ENCODE measurements around the gene SLC39A7.

Gene SLC39A7

DNA sequence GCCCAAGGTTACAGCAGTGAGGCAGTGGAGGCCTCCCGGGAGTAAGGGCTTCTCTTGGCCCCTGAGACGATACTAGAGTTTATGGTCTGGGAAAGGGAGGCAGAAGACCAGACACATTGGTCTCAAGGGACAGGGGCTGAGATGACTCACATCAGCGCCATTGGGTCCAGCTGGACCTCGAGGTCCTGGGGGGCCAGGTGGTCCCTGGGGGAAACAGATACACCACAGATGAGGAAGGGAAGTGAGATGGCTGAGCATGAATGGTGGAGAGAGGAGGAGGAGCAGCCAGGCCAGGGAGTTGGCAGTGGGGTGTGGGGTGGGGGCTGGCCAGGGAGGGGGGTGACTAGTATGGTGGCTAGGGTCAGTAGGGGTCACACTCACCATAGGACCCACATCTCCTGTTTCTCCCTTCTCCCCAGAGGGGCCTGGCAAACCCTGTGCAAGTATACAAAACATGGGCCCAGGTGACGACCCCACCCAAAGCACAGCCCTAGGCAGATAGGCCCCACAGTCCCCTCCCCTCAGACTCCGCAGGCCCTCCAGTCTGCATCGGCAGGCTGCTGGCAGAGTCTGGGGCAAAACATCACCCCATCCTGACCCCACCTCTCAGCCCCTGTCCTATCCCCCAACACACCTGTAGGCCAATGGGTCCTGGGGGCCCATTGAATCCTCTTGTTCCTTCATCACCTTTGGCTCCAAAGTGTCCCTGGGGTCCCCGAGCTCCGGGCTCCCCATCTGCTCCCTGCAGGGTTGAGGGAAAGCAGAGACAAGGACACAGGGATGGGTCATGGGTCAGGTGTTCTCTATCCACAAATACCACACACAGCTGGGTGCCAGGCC lies 30.3 kb upstream of the SLC39A7 start:
- DNase-seq: peak; percentile 27

DNA sequence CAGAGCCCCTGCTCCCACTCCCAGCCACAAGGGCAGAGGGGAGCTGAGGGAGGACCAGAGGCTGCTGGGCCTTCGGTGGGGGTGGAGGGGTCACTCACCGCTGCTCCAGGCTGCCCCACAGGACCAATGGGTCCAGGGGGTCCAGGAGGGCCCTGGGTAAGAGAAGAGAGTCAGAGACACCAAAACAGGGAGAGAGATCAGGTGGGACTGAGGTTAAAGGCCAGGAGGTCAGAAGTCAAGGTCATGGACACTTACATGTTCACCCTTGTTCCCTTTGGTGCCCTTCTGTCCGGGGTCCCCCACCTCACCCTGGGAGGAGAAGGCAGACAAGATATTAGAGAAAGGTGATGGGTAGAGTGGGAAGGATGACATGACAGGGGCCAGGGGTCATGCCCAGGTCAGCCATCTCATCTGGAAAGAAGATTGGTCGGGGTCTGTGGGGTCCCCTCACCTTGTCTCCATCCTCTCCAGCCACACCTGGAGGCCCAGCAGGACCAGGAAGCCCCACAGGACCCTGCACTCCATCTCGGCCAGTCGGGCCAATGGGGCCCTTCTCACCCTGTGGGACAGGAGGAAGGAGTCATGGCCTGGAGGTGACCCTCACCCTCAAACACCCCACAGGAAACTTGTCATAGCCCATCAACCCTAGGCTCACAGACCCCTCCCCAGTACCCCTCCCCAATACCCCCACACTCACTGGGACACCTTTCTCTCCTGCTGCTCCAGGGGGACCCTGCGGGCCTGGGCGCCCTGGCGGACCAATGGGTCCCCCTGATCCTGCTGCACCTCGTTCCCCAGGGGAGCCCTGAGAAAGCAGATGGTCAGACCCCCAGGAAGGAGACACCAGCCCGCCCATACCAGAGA lies 29.4 kb upstream of the SLC39A7 start:
- no peak for DNase-seq

DNA sequence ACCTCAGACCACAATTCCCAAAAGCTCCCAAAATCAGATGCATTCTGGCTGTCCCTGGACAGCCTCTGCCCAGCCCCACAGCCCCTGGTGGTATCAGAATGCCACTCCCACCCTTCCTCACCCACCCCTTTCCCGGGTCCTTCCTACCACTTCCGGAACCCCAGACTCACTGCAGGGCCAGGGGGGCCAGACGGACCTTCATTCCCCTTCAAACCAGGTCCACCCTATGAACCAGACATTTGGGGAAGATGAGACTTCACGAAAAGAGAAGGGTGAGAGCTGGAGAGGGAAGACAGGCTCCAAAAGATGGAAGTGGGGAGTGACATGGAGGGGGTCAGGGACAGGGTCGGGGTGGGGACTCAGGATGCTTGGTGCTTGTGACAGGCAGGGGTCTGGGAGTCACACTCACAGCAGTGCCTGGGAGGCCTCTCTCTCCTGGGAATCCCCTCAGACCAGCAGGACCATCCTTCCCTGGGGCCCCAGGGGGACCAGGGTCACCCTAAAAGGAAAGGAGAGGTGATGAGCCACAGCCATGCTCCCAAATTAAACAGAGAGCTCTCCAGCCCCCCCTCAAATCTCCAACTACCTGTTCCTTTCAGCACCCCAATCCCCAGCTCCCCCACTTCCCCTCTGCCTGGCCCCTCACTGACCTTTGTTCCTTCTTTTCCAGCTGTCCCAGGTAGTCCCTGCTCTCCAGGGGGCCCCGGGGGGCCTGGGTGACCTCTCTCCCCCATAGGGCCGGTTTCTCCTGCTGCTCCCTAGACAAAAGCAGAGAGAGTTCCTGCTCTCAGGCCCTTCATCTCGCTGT lies 28.6 kb upstream of the SLC39A7 start:
- no peak for DNase-seq

DNA sequence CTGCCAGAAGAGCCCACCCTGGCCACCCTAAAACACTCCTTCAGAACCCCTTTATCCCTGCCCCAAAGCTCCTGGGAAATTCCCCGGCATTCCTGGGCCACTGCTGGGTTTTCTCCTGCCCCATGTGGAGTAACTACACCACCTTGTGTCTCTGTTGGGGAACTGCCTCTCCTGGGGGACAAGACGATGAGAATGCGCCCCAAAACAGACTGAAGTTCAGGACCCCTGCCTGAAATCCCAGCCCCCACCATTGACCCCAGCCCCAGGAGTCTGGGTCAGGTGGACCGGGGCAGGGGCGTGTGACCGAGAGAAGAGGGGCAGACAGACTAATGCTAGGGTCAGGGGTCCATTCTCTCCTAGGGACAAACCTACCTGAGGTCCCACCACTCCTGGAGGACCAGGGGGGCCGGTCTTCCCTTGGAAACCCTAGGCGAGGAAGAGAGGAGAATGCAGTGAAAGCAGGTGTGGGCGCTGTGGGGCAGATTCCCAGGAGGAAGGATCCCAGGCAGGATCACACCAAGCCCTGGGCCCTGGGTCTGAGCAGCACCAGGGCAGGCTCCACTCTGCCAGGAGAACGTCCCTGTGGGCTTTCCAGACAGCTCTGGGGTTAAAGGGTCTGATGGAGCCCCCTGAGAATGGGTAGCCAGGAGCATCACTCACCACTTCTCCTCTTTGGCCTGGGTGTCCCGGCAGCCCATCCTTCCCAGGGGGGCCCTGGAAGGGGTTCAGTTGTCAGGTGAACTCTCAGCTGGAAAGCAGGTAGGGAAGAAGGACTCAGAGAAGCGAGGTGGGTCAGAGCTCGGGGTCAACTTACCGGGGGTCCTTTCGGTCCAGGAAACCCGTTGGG lies 27.8 kb upstream of the SLC39A7 start:
- no peak for DNase-seq

DNA sequence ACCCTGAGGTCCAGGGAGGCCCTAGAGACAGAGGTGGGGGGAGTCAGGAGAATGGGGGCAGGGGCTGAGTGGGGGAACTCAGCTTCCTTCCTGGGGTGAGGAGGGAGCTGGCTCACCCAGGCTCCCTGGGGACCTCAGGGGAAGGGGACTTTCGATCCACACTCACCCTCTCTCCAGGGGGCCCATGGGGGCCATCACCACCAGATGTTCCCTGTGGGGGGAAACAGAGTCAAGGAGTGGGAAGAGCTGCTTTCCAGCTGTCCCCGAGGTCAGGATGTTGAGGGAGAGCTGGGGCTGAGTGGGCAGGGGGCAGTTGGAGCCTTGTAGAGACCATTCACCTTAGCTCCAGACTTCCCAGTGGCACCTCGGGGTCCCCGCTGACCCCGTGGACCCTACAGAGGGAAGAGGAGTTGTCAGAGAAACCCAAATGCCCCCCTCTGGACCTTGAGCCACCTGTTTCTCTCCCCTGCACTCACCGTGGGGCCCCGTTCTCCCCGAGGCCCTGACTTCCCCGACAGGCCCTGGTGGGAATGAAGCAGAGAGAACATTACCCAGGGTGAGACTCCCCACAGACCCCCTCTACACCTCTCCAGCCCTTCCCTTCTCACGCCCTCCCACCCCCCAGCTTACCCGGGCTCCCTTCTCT lies 27.0 kb upstream of the SLC39A7 start:
- DNase-seq: no peak

DNA sequence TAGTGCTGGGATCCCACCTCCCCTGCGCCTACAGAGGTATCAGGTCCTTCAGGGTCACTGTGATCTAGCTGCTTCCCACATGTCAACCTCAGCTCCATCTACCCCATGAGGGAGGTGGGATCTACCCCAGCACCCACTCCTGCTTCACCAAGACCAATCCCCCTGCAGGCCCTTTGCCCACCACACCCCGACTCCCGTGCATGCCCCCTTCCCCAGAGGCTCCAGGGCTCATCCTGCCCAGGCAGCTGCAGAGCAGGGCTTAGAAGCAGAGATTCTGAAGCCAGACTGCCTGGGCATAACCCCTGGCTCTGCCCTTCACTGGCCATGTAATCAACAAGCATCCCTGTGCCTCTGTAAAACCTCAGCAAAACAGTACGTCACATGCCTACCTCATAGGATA lies 25.9 kb upstream of the SLC39A7 start:
- DNase-seq: no peak

DNA sequence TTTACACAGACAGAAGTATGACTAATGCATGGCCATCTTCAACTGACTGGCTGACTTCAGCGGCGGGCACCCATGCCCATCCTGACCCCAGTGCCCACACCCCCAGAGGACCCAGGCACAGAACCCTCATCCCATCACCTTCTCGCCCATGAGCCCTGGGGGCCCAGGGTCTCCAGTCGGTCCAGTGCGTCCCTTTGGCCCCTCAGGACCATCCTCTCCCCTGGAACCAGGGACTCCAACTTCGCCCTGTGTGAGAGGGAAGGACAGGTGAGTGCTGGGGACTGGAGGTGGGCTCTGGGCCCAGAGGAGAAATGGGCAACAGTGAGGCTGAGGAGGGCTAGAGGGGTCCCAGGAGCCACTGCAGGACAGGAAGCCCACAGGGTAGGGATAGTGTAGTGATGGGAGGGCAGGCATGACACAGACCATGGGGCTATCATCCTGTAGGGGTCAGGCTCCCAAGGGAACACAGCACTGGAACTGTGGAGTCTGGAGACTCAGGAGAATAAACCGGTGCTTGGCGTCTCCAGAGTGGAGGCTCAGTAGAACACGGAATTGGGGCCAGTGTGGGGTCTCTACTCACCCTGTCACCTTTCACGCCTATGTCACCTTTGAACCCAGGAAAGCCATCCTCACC lies 25.1 kb upstream of the SLC39A7 start:
- DNase-seq: no peak

DNA sequence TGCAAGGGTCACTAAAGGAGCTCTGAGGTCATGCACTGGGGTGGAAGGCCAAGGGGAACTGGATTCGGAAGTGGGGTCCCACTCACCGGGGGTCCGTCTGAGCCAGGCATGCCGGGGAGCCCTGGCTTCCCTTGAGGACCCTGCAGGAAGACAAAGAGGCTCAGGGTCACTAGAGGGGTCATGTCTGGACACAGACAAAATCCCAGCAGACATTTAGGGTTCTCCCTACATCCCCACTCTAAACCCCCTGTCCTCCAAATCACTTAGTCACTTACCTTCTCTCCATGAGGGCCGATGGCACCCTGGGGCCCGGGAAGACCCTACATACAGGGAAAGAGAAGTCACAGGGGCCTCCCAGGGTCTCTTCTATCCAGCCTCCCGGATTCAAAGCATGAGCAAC lies 23.8 kb upstream of the SLC39A7 start:
- no peak for DNase-seq

DNA sequence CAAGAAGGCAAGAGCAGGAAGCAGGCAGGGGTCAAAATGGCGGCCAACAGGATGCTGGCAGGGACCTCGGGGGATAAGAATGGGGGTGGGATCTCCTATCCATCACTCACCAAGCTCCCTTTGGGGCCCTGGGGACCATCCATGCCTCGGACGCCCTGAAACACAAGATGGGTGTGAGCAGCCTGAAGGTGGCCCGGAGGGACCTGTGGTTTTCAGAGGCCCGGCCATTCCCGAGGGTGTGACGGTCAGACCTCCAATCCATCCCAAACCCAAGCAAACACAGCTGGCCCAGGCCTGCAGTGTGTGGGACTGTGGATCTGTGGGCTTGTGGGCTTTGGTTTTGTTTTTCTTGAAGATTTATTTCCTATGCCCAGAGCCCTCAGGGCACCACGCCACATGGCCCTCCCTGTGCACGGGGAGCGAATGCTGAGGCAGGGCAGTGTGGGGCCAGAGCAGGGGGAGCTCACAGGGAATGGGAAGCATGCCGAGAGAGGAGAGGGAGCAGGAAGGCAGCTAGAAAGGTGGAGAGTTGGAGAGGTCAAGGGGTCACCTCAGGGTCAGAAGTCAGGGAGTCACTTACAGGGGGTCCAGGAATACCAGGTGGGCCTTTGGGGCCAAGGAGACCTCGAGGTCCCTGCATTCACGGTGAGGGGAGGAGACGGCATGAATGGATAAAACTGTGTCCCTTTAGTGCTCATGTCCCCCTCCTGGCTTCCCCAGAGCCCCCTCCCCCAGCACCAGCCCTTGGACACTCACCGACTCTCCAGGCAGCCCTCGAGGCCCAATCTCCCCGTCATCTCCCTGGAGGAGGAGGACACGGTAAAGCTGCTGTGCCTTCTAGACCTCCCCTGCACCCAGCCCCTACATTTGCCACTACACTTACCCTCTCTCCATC lies 22.9 kb upstream of the SLC39A7 start:
- no peak for DNase-seq

DNA sequence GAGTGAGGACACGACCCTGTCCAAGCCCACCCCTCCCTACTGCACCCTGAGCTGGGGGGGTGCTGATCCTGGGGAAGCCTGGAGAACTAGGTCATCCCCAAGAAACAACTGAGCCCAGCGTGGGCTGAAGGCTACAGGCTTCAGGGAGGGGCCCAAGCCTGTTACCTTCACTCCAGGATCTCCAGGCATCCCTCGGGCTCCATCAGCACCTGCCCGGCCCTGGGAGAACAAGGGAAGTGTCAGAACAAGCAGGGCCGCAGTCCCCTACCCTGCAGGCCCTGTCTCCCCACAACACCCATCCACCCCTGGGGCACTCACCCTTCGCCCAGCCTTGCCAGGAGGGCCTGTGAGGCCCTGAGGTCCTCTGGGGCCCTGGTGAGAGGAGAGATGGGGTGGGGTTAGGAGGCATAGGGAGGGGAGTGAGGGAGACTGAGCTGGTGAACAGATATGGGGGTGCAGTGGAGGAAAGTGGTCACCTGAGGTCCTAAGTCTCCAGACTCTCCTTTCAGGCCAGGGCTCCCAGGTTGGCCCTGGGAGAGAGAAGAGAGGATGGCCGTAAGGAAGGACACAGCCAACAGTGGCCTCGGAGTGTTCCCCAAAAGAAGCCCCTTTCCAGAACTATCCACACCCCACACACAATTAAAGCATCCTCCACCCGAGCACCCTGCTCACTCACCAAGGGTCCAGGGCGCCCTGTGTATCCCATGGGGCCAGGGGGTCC lies 21.8 kb upstream of the SLC39A7 start:
- no peak for DNase-seq

DNA sequence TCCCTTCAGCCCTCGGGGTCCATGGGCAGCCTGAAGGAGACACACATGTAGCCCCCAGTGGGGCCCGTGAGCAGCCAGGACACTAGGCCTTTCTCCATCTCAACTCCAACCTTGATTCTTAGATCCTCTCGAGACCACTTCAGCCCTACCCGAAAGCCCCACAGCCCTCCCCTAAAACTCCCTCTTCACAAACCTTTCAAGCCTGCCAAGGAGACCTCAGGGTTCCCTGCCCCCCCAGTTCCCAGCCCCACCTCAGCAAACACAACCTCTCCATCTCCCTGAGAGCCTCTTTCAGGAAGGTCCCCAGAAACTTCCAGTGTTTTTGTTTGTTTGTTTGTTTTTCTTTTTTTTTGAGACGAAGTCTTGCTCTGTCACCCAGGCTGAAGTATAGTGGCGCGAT lies 19.5 kb upstream of the SLC39A7 start:
- no peak for DNase-seq

DNA sequence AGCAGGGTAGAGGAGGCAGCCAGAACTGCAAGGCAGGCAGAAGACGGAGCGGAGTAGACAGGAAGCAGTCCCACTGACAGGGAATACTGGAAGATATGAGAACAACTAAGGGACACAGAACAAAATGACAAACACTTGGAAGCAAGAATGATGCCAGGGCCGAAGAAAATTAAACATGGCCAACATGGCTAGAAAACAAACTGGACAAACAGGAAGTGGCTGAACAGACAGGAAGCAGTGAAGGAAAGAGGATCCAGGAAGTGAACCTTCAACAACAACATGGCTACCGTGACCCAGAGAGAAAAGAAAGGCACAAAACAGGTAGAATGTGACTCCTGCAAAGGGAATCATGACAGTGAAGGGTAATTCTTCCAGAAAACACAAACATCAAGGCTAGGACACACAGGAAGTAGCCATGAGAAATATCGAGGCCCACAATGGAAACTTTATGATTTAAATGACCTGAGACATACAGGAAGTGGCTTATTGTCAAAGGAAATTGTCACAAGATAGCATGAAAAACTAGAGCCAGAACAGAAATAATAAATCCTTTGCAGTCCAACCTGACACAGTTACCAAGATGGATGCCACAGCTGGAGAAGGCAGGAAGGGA lies 17.5 kb upstream of the SLC39A7 start:
- no peak for DNase-seq

DNA sequence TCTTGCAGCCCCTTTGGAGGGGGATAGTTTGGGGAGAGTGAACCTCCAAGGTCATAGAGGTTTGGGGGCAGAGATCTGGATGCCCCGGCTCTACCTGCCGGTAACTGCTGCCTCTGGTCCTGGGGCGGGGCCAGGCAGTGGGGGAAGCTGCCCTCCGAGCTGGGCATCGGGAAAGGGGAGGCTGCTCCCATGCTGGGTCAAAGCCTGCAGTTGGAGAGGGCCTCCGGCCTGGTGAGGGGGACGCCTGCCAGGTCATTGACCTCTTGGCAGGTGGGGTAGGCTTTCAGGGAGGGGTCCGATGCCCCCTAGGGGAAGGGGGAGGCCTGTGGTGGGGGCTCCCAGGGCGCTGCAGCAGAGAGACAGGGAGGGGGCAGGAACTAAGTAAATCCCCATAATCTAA lies 15.5 kb upstream of the SLC39A7 start:
- DNase-seq: no peak

DNA sequence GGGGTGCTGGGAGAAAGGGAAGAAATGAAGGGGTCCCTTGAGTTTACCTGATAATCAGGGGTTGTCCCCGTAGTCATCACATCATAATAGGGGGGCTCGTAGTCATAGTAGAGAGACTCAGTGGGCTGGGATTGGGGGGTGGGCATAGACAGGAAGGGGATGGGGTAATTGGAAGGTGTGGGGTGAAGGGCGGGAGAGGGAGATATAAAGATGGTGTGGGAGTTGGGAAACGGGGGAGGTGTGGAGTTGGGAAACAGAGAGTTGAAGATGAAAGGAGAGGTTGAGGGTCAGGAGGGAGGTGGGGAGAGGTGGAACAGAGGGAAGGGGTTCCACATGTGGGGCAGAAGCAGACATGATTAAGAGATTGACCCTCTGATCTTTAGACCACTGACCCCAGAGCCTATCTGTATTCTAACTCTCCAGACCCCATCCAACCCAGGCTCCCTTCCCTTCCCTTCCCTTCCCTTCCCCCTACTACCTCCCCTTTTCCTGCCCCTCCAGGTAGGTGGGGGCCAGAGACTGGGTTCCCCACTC lies 14.9 kb upstream of the SLC39A7 start:
- no peak for DNase-seq

DNA sequence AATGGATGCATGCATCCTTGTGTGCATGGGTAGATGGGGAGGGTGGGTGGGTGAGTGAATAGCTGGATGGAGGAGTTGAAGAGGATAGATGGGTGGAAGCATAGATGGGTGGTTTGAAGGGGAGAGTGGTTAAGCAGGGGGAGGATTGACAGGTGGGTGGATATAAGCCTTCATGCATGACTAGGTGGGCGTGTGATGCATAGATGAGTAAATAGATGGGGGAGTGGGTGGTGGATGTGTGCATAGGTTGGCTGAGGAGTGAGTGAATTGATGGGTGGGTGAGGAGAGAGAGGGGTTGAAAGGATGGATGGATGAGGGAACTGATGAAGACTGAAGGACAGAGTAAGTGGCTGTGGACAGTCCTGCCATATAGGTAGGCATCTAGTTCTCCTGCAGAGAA lies 12.9 kb upstream of the SLC39A7 start:
- DNase-seq: no peak

DNA sequence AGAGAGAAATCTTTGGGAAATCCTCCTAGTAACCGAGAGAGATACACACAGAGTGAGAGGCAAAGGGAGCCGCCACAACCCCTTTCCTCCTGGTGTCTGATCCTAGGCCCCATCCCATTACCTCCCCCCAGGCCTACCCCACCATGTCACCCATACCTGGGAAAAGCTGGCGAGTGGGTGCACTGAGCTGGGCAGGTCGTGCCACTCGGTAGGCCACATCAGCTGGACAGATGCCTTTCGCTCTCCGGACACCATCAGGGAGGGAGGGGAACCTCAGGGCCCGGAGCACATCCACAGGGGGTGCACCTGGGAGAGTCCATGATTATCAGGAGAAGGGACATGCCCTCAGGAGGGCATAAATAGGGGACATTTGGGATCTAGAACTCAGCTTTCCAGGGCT lies 11.5 kb upstream of the SLC39A7 start:
- DNase-seq: no peak

DNA sequence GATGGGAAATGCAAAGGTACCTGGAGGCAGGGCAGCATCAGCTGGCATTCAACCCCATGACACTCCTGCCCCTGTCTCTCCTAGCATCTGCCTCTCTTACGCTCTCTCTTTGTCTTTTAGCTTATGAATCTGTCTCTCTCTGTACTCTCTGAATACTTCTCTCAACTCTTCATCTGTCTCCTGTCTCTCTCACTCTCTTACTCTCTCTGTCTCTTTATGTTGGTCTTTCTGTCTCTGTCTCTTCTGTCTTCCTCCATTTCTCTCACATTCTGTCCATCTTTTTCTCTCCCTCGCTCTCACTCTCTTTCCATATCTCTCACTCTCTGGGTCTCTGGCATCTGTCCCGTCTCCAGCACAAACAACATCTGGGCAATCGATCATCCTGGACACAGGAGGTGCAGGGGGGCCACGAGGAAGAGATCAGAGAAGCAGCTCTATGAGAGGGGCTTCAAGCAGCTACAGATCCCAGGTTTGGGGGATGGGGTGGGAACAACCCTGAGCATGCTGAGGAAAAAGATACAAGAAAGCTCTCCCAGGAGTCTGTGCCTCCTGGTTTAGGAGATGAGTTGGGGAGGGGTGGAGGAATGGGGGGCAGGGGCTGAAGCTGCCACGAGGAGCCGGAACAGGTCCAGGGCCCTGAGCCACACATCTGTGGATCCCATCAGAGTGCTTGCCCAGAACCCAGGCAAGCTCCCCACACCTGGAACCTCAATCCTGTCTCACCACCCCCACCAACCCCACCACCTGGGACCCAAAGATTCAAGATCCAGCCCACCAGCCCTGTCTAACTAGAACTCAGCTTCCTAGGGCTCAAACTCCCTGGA lies 10.8 kb upstream of the SLC39A7 start:
- no peak for DNase-seq
